ENCODE data around the gene FOXN1. TPM values are rescaled to one million over a fixed set of nuclear protein-coding genes. Genes with fewer than 3 reads are reported as not detected.

The FOXN1 gene
- total and polyA plus RNA-seq, 5 donors from 2014 or later = not detected

DNA sequence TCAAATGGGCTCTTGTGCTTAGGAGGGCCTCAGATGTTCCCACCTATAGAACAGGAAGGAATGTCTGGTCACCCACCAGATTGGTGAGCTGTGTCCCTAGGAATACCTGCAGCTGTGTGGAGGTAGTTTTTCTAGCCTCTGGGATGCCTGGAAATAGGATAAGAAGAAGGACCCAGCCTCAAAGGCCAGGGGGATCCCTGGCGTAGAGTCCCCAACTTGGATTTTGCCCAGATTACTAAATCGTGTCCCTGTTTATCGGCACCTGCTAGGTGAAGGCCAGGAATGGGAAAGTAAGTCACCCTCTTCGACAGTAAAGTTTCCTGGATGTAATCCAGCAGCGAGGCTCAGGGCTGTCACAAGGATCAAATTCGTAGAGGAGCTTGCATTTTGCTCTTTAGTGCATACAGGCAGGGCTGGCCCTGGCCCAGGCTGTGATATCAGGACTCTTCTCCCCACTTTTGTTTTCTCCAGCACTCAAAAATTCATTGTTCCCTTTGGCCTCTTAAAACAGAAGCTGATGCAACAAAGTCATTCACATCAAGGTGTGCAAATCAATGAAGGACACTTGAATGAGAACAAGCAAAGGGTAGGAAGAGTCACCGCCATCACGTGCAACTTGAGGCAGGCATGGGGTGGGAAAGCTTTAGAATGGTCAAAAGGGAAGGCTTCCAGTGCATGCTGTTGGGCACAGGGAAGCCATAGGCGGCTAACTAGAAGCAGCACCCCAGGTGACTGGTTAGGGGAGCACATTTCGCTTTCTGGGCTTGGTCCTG lies 25.2 kb upstream of the FOXN1 start:
- no peak overlapping the region for H3K4me3 Mint-ChIP-seq
- H3K36me3 Mint-ChIP-seq = no peaks in the 10 kb centered on the region
- H3K9me3 Mint-ChIP-seq = no peaks in the 10 kb centered on the region
- ATAC-seq (ENCODE audit: low read depth in 2 of 2) (no peak), DNase-seq (no peak)
- Histone ChIP-seq H3K36me3 (ENCODE audit: control insufficient read depth, insufficient read depth, low read length) (no peaks in the 10 kb centered on the region), H3K4me3 (ENCODE audit: low read depth, low read length) (no peak overlapping the region), H3K9me3 (ENCODE audit: control insufficient read depth in 2 of 2, low read length in 2 of 2) (no peaks in the 10 kb centered on the region), H3K27ac (ENCODE audit: insufficient read depth, low read length, poor library complexity, severe bottlenecking) (no peak overlapping the region), H3K27me3 (ENCODE audit: control insufficient read depth, insufficient read depth, low read length) (no peaks in the 10 kb centered on the region), H3K4me1 (ENCODE audit: control insufficient read depth, insufficient read depth, low read length, poor library complexity, severe bottlenecking) (no peaks in the 10 kb centered on the region)
- no peaks in the 10 kb centered on the region for H3K27me3 Mint-ChIP-seq
- H3K27ac Mint-ChIP-seq = no peak overlapping the region
- peaks cover 0 to 4% (median 0%) of the 10 kb centered on the region in 4 donors for H3K4me1 Mint-ChIP-seq

DNA sequence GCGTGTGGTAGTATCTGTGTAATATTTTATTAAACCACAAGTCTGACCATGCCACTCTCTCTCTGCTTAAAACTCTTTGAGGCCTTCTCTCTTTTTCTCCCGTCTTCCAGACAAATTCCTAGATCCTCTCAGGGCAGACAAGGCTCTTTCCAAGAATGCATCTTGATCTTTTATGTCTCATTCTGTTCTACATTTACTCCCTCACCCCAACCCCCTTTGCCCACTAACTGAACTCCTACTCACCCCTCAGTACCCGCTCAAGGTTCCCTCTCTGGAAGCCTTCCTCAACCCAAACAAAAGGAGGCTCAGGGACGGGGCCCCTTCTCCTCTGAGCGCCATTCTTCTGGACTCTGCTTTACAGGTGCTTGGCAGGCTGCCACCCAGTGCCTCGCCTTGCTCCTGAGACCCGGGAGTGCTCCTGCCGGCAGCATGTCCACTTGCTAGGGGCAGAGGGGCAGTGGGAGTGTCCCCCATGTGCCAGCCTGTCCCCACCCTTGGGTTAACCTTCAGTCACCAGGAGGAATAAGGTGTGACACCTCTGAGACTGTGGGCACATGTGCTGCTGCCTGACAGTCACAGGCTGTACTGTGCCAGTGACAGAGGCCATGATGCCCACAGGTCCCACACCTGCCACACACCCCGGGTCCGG lies 23.5 kb upstream of the FOXN1 start:
- Histone ChIP-seq H3K4me1 (ENCODE audit: control insufficient read depth, insufficient read depth, low read length, poor library complexity, severe bottlenecking) (no peaks in the 10 kb centered on the region), H3K4me3 (ENCODE audit: low read depth, low read length) (no peak overlapping the region), H3K36me3 (ENCODE audit: control insufficient read depth, insufficient read depth, low read length) (no peaks in the 10 kb centered on the region), H3K27ac (ENCODE audit: insufficient read depth, low read length, poor library complexity, severe bottlenecking) (no peak overlapping the region), H3K27me3 (ENCODE audit: control insufficient read depth, insufficient read depth, low read length) (no peaks in the 10 kb centered on the region), H3K9me3 (ENCODE audit: control insufficient read depth in 2 of 2, low read length in 2 of 2) (no peaks in the 10 kb centered on the region)
- Mint-ChIP-seq H3K36me3 (no peaks in the 10 kb centered on the region), H3K27me3 (no peaks in the 10 kb centered on the region), H3K27ac (no peak overlapping the region), H3K4me1 (peaks cover 0 to 2% (median 0%) of the 10 kb centered on the region in 4 donors), H3K4me3 (no peak overlapping the region), H3K9me3 (no peaks in the 10 kb centered on the region)
- ATAC-seq (ENCODE audit: low read depth in 2 of 2) (no peak), DNase-seq (no peak)

DNA sequence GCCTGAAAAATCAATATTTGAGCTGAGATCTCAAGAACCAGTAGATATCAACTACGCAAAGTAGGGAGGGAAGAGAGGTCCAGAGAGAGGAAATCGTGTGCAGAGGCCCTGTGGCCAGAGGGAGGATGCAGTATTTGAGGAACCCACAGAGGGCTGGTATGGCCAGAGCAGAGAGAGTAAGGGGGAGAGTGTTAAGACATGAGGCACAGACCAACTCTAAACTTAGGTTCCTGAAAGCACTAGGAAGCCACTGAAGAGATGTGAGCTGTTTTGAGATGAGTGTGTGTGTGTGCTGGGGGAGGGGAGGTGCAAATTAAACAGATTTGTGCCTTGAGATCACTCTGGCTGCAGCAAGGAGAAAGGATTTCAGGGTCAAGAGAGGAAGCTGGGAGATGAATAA lies 21.9 kb upstream of the FOXN1 start:
- Mint-ChIP-seq H3K4me1 (peaks cover 0 to 2% (median 0%) of the 10 kb centered on the region in 4 donors), H3K27ac (peak overlapping the region in 1 of 3 donors; percentile 19), H3K4me3 (no peak overlapping the region), H3K36me3 (no peaks in the 10 kb centered on the region), H3K9me3 (no peaks in the 10 kb centered on the region), H3K27me3 (no peaks in the 10 kb centered on the region)
- H3K27me3 ChIP-seq (ENCODE audit: control insufficient read depth, insufficient read depth, low read length) = no peaks in the 10 kb centered on the region
- no peak overlapping the region for H3K27ac ChIP-seq (ENCODE audit: insufficient read depth, low read length, poor library complexity, severe bottlenecking)
- no peak overlapping the region for H3K4me3 ChIP-seq (ENCODE audit: low read depth, low read length)
- no peaks in the 10 kb centered on the region for H3K9me3 ChIP-seq (ENCODE audit: control insufficient read depth in 2 of 2, low read length in 2 of 2)
- H3K4me1 ChIP-seq (ENCODE audit: control insufficient read depth, insufficient read depth, low read length, poor library complexity, severe bottlenecking) = no peaks in the 10 kb centered on the region
- H3K36me3 ChIP-seq (ENCODE audit: control insufficient read depth, insufficient read depth, low read length) = no peaks in the 10 kb centered on the region
- peak in 1 of 3 donors; percentile 8 for DNase-seq
- no peak for ATAC-seq (ENCODE audit: low read depth in 2 of 2)

DNA sequence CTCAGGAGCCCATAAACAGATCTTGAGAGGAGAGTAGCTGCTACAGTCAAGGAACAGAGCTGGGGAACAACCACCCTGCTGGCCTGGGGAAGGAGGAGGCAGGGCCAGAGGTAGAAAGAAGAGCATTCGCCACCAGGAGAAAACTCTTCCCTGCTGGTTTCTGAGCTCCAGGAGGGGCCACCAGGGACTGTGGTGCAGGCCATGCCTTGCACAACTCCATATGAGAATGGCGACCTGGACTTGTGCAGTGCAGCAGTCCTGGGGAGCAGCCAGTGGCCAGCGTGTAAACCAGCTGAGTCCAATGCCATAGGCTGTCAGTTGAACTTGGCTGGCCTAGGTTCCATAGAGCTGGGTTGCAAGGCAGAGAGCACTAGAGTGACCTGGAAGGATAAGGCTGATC lies 21.1 kb upstream of the FOXN1 start:
- ATAC-seq (ENCODE audit: low read depth in 2 of 2) = no peak
- H3K27me3 Mint-ChIP-seq = no peaks in the 10 kb centered on the region
- peaks cover 0 to 2% (median 0%) of the 10 kb centered on the region in 4 donors for H3K4me1 Mint-ChIP-seq
- H3K36me3 Mint-ChIP-seq = no peaks in the 10 kb centered on the region
- no peak for DNase-seq
- H3K4me3 ChIP-seq (ENCODE audit: low read depth, low read length) = no peak overlapping the region
- H3K9me3 Mint-ChIP-seq = no peaks in the 10 kb centered on the region
- no peaks in the 10 kb centered on the region for H3K9me3 ChIP-seq (ENCODE audit: control insufficient read depth in 2 of 2, low read length in 2 of 2)
- H3K36me3 ChIP-seq (ENCODE audit: control insufficient read depth, insufficient read depth, low read length) = no peaks in the 10 kb centered on the region
- H3K27me3 ChIP-seq (ENCODE audit: control insufficient read depth, insufficient read depth, low read length) = no peaks in the 10 kb centered on the region
- no peak overlapping the region for H3K4me3 Mint-ChIP-seq
- H3K4me1 ChIP-seq (ENCODE audit: control insufficient read depth, insufficient read depth, low read length, poor library complexity, severe bottlenecking) = no peaks in the 10 kb centered on the region
- H3K27ac ChIP-seq (ENCODE audit: insufficient read depth, low read length, poor library complexity, severe bottlenecking) = no peak overlapping the region
- H3K27ac Mint-ChIP-seq = no peak overlapping the region

DNA sequence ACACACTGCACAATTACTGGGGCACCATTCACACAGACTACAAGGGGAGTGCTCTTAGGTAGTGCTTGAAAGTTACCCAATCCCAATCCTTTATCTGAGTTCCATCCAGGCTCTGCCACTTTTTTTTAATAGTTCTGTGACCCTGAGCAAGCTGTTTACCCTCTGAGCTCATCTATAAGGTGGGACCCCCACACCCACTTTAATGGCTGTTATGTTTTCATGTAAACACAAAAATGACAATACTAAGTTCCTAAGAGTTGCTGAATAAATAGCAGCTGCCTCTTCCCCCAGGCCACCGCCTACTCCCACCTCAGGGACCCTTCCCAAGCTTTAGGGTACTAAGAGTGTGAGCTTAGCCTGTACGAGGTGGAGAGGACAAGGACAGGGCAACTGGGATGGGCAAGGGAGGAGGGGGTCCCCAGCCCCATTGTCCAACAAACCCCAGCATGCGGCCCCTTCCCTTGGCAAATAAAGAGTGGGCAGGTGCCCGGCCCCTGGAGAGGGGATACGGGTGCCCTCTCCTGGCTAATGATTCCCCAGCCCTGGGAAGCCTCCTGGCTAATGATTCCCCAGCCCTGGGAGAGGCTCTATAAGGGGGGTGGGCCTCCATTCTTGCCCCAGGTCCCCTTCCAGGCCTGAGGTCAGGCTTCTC lies 18.1 kb upstream of the FOXN1 start:
- no peak for ATAC-seq (ENCODE audit: low read depth in 2 of 2)
- peaks cover 9% of the 10 kb centered on the region for H3K27me3 Mint-ChIP-seq
- no peak overlapping the region for H3K4me3 ChIP-seq (ENCODE audit: low read depth, low read length)
- H3K36me3 Mint-ChIP-seq = no peaks in the 10 kb centered on the region
- H3K4me1 Mint-ChIP-seq = peaks cover 0 to 2% (median 0%) of the 10 kb centered on the region in 4 donors
- H3K27ac Mint-ChIP-seq = no peak overlapping the region
- no peak for DNase-seq
- no peaks in the 10 kb centered on the region for H3K27me3 ChIP-seq (ENCODE audit: control insufficient read depth, insufficient read depth, low read length)
- no peaks in the 10 kb centered on the region for H3K9me3 Mint-ChIP-seq
- no peaks in the 10 kb centered on the region for H3K36me3 ChIP-seq (ENCODE audit: control insufficient read depth, insufficient read depth, low read length)
- H3K27ac ChIP-seq (ENCODE audit: insufficient read depth, low read length, poor library complexity, severe bottlenecking) = no peak overlapping the region
- no peaks in the 10 kb centered on the region for H3K9me3 ChIP-seq (ENCODE audit: control insufficient read depth in 2 of 2, low read length in 2 of 2)
- no peak overlapping the region for H3K4me3 Mint-ChIP-seq
- H3K4me1 ChIP-seq (ENCODE audit: control insufficient read depth, insufficient read depth, low read length, poor library complexity, severe bottlenecking) = no peaks in the 10 kb centered on the region

DNA sequence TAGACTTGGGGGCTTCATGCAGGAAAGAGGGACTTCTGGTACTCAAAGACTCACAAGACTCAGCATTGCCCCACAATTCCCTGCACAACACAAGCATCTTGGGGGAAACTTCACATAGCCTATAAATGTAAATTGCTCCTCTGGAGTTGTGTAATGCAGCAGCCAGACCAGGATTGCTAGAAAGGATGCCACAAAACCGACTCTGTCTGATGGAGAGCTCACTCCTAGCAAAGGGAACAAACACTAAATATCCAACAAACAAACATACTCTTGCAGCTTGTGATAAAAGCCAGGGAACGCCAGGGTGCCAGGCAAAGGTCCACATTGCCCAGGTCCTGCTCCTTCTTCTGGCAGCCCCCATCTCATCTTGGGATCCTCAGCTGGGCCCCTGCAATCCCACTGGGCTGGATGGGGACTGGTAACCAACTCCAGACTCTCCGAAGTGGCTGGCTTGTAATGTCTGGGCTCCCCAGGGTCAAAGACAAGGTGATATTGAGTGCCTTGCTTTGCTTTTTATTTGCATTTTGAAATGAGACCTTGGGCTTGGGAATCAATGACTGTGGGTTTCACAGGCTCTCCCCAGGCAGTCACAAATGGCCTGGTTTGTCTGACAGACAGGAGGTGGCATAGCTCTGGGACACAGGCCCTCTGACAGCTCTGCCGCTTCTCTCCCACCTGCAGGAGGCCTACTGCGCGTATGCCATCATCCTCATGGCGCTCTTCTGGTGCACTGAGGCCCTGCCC lies 17.4 kb upstream of the FOXN1 start:
- H3K27me3 Mint-ChIP-seq = peaks cover 9% of the 10 kb centered on the region
- no peaks in the 10 kb centered on the region for H3K36me3 Mint-ChIP-seq
- peaks cover 0 to 2% (median 0%) of the 10 kb centered on the region in 4 donors for H3K4me1 Mint-ChIP-seq
- DNase-seq (no peak), ATAC-seq (ENCODE audit: low read depth in 2 of 2) (no peak)
- Histone ChIP-seq H3K36me3 (ENCODE audit: control insufficient read depth, insufficient read depth, low read length) (no peaks in the 10 kb centered on the region), H3K27ac (ENCODE audit: insufficient read depth, low read length, poor library complexity, severe bottlenecking) (no peak overlapping the region), H3K9me3 (ENCODE audit: control insufficient read depth in 2 of 2, low read length in 2 of 2) (no peaks in the 10 kb centered on the region), H3K4me1 (ENCODE audit: control insufficient read depth, insufficient read depth, low read length, poor library complexity, severe bottlenecking) (no peaks in the 10 kb centered on the region), H3K4me3 (ENCODE audit: low read depth, low read length) (no peak overlapping the region), H3K27me3 (ENCODE audit: control insufficient read depth, insufficient read depth, low read length) (no peaks in the 10 kb centered on the region)
- H3K27ac Mint-ChIP-seq = no peak overlapping the region
- no peaks in the 10 kb centered on the region for H3K9me3 Mint-ChIP-seq
- H3K4me3 Mint-ChIP-seq = no peak overlapping the region

DNA sequence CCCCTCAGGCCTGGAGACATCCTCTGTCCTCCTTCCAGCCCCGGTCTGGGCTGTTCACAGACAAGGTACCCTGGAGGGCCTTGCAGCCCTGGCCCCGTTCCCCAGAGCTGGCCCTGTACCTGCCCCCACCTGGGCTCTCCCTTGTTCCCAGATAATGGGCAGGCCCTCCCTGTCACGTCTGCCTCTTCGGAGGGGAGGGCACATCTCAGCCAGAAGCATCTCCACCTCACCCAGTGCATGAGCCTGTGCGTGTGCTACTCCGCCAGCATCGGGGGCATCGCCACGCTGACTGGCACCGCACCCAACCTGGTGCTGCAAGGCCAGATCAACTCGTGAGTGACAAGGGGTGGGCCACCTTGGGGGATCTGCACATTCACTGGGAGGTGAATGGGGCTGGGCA lies 14.9 kb upstream of the FOXN1 start:
- H3K4me1 Mint-ChIP-seq = no peaks in the 10 kb centered on the region
- no peaks in the 10 kb centered on the region for H3K36me3 Mint-ChIP-seq
- Histone ChIP-seq H3K4me1 (ENCODE audit: control insufficient read depth, insufficient read depth, low read length, poor library complexity, severe bottlenecking) (no peaks in the 10 kb centered on the region), H3K27ac (ENCODE audit: insufficient read depth, low read length, poor library complexity, severe bottlenecking) (no peak overlapping the region), H3K9me3 (ENCODE audit: control insufficient read depth in 2 of 2, low read length in 2 of 2) (no peaks in the 10 kb centered on the region), H3K4me3 (ENCODE audit: low read depth, low read length) (no peak overlapping the region), H3K27me3 (ENCODE audit: control insufficient read depth, insufficient read depth, low read length) (no peaks in the 10 kb centered on the region), H3K36me3 (ENCODE audit: control insufficient read depth, insufficient read depth, low read length) (no peaks in the 10 kb centered on the region)
- H3K27ac Mint-ChIP-seq = no peak overlapping the region
- DNase-seq (no peak), ATAC-seq (ENCODE audit: low read depth in 2 of 2) (no peak)
- H3K4me3 Mint-ChIP-seq = no peak overlapping the region
- no peaks in the 10 kb centered on the region for H3K9me3 Mint-ChIP-seq
- peaks cover 9% of the 10 kb centered on the region for H3K27me3 Mint-ChIP-seq

All from CD4-positive, CD25-positive, alpha-beta regulatory T cell (primary cell).